Upper lobe of right lung (tissue), 1 donor: ENCODE data around the gene SMCR8. TPM values are rescaled to one million over a fixed set of nuclear protein-coding genes. Genes with fewer than 3 reads are reported as not detected.
"Not testable (repeated sequence)": the region's sequence is repeated elsewhere in the genome, so short reads cannot be mapped to it uniquely, and the experiment has no call there.

Experiments
- ATAC-seq: fragments of 200-7000 bp; cut with Tn5 transposase; one replicate; pipeline ENCODE4 v1.9.1; 2020; ENCODE audit warnings: mild to moderate bottlenecking, moderate library complexity
- DNase-seq: peaks from one replicate; pipeline ENCODE4 v3.0.0-alpha.2; 2020
- H3K27ac ChIP-seq: fragments of 200-600 bp; one replicate; pipeline ENCODE4 v1.8.0; 2022
- H3K27me3 ChIP-seq: fragments of 200-600 bp; one replicate; pipeline ENCODE4 v1.8.0; 2022; ENCODE audit warnings: mild to moderate bottlenecking
- H3K36me3 ChIP-seq: fragments of 200-600 bp; one replicate; pipeline ENCODE4 v1.8.0; 2022
- H3K4me1 ChIP-seq: fragments of 200-600 bp; one replicate; pipeline ENCODE4 v1.8.0; 2022
- H3K4me3 ChIP-seq: fragments of 200-600 bp; one replicate; pipeline ENCODE4 v1.8.0; 2022; ENCODE audit warnings: mild to moderate bottlenecking
- H3K9me3 ChIP-seq: fragments of 200-600 bp; one replicate; pipeline ENCODE4 v1.8.0; 2022
- intact Hi-C: fragments of 100-400 bp; cut with DNase I; formaldehyde crosslinking; loops from one replicate; pipeline ENCODE4 v1.11.0; 2022
- total RNA-seq: library from RNA; stranded (reverse); fragmentation: NEBNext Ultra II Directional; extraction: Animal tissue kit (Norgen Biotek cat#: 25700); gene quantifications from one replicate; pipeline ENCODE4 v1.2.1, GENCODE V29; 2021
- TF ChIP-seq, protein P1 (sequence below): fragments of 200-600 bp; IDR thresholded peaks from one replicate; pipeline ENCODE4 v1.8.0; 2022; ENCODE audit warnings: antibody characterized with exemption
- donor health status: DM: no; HTN: yes; CAD: no; lungs with severe emphysema.

SMCR8 gene
- total RNA-seq, 1 donor from 2014 or later = 25.2 TPM

GRCh38 chr17:18327556-18327955, 12.5 kb downstream of the SMCR8 start:
- DNase-seq (no peak), ATAC-seq (no peak)
- intact Hi-C loops = no loop called here
- Histone ChIP-seq H3K27me3 (no peaks in the 10 kb centered on the region), H3K27ac (no peak overlapping the region), H3K9me3 (no peaks in the 10 kb centered on the region), H3K36me3 (peaks cover 100% of the 10 kb centered on the region), H3K4me3 (no peak overlapping the region), H3K4me1 (no peaks in the 10 kb centered on the region)
- TF ChIP-seq, protein P1, sequence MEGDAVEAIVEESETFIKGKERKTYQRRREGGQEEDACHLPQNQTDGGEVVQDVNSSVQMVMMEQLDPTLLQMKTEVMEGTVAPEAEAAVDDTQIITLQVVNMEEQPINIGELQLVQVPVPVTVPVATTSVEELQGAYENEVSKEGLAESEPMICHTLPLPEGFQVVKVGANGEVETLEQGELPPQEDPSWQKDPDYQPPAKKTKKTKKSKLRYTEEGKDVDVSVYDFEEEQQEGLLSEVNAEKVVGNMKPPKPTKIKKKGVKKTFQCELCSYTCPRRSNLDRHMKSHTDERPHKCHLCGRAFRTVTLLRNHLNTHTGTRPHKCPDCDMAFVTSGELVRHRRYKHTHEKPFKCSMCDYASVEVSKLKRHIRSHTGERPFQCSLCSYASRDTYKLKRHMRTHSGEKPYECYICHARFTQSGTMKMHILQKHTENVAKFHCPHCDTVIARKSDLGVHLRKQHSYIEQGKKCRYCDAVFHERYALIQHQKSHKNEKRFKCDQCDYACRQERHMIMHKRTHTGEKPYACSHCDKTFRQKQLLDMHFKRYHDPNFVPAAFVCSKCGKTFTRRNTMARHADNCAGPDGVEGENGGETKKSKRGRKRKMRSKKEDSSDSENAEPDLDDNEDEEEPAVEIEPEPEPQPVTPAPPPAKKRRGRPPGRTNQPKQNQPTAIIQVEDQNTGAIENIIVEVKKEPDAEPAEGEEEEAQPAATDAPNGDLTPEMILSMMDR = no peak

DNA sequence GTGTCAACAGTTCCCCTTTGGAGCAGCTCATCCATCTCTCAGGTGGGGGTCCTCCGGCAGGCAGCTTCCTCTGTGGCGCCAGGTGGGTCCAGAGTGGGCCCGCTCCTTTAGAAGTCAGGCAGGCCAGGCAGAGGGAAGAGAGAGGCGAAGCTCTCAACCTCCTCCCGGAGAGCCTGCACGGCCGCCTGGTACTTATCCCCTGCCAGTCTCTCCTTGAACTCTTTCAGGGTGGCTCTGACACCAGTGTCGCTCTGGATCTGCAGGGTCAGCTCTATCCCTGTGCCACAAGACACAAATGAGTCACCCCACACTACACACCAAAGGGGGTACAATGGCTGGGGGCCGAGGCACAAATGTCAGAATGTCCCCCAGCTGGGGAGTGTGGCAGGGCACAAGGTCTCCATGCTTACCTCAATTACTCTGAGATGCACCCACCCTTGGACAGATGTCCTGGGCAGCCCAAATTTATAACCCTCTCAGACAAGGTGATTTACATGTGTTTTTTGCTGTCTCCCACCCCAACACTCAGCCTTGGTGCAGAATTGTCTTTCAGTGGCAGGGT, 13.6 kb downstream of the SMCR8 start:
- ATAC-seq (no peak), DNase-seq (no peak)

GRCh38 chr17:18331879-18332278, 16.8 kb downstream of the SMCR8 start:
- no peaks in the 10 kb centered on the region for H3K4me1 ChIP-seq
- no peak for ATAC-seq
- no peak for DNase-seq
- no peaks in the 10 kb centered on the region for H3K27me3 ChIP-seq
- H3K9me3 ChIP-seq = no peaks in the 10 kb centered on the region
- TF ChIP-seq, protein P1 = no peak
- no peak overlapping the region for H3K4me3 ChIP-seq
- H3K27ac ChIP-seq = no peak overlapping the region
- H3K36me3 ChIP-seq = peaks cover 80% of the 10 kb centered on the region
- intact Hi-C loops = no loop called here

More for the DNA sequence above, 13.6 kb downstream of the SMCR8 start:
- Histone ChIP-seq H3K9me3 (no peaks in the 10 kb centered on the region), H3K4me3 (no peak overlapping the region), H3K4me1 (no peaks in the 10 kb centered on the region), H3K27me3 (no peaks in the 10 kb centered on the region), H3K36me3 (peaks cover 95% of the 10 kb centered on the region), H3K27ac (no peak overlapping the region)
- intact Hi-C loops = no loop called here
- TF ChIP-seq, protein P1 = no peak

- Histone ChIP-seq H3K4me3 (no peak overlapping the region), H3K27me3 (no peaks in the 10 kb centered on the region), H3K9me3 (no peaks in the 10 kb centered on the region), H3K36me3 (peaks cover 69% of the 10 kb centered on the region), H3K4me1 (no peaks in the 10 kb centered on the region), H3K27ac (no peak overlapping the region)
- intact Hi-C loops = no loop called here
- ATAC-seq (no peak), DNase-seq (no peak)
- TF ChIP-seq, protein P1 = no peak
Measured at GRCh38 chr17:18332909-18333489, 17.9 kb downstream of the SMCR8 start.

- DNase-seq, H3K4me3 ChIP-seq, H3K4me1 ChIP-seq, H3K27me3 ChIP-seq, ATAC-seq, intact Hi-C loops, H3K27ac ChIP-seq, H3K9me3 ChIP-seq: not testable (repeated sequence)
- peaks cover 35% of the 10 kb centered on the region for H3K36me3 ChIP-seq
Measured at GRCh38 chr17:18338158-18338557, 23.1 kb downstream of the SMCR8 start.

- Histone ChIP-seq H3K27ac (no peak overlapping the region), H3K4me1 (no peaks in the 10 kb centered on the region), H3K9me3 (no peaks in the 10 kb centered on the region), H3K27me3 (no peaks in the 10 kb centered on the region), H3K36me3 (peaks cover 28% of the 10 kb centered on the region), H3K4me3 (no peak overlapping the region)
- DNase-seq = no peak
- intact Hi-C loops = no loop called here
- ATAC-seq = no peak
- TF ChIP-seq, protein P1 = no peak
Measured at GRCh38 chr17:18339933-18340332, 24.8 kb downstream of the SMCR8 start.
